ENCODE data around the gene GRIN3B.

DNA sequence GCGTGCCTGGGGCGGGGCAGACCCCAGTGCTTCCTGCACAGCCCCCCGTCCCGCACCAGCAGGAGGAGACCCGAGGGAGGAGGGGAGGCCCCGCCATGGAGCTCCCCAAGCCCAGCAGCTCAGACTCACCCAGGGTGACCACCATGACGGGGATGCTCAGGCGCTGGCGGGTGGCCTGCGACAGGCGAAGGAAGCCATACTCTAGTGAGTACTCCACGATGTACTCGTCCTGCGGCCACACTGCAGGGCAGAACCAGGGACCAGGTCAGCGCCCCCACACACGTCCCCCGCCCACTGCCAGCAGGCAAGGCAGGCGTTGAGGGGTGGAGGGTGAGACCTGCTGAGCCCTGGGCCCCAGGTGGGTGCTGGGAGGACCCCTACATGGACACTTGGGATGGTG, 12.1 kb downstream of the GRIN3B start:
- TF ChIP-seq, protein P1, sequence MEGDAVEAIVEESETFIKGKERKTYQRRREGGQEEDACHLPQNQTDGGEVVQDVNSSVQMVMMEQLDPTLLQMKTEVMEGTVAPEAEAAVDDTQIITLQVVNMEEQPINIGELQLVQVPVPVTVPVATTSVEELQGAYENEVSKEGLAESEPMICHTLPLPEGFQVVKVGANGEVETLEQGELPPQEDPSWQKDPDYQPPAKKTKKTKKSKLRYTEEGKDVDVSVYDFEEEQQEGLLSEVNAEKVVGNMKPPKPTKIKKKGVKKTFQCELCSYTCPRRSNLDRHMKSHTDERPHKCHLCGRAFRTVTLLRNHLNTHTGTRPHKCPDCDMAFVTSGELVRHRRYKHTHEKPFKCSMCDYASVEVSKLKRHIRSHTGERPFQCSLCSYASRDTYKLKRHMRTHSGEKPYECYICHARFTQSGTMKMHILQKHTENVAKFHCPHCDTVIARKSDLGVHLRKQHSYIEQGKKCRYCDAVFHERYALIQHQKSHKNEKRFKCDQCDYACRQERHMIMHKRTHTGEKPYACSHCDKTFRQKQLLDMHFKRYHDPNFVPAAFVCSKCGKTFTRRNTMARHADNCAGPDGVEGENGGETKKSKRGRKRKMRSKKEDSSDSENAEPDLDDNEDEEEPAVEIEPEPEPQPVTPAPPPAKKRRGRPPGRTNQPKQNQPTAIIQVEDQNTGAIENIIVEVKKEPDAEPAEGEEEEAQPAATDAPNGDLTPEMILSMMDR (conservative IDR thresholded peaks at IDR 0.05) = no peak
- no peak for TF ChIP-seq EZH2 (IDR thresholded peaks at IDR 0.05; ENCODE audit: low read depth)

Data from PC-9 (cell line).